HG03575 (cell line): ENCODE data around the gene SRRM4.
"Not testable (repeated sequence)": the region's sequence is repeated elsewhere in the genome, so short reads cannot be mapped to it uniquely, and the experiment has no call there.

ENCODE experiments used
- ATAC-seq: cut with Tn5 transposase; IDR thresholded peaks from one replicate; pipeline ENCODE4 v1.9.1; 2021; ENCODE audit not compliant: unreplicated experiment, insufficient number of reproducible peaks, low FRiP score; ENCODE audit errors: extremely low read depth

Gene SRRM4

GRCh38 chr12:119005913-119006312 is 24.6 kb downstream of the SRRM4 start:
- ATAC-seq: no peak

GRCh38 chr12:119006746-119007145 is 25.4 kb downstream of the SRRM4 start:
- ATAC-seq: no peak

- ATAC-seq: not testable (repeated sequence)
Measured at GRCh38 chr12:119008273-119008672, 26.9 kb downstream of the SRRM4 start.

GRCh38 chr12:119008691-119009221 is 27.4 kb downstream of the SRRM4 start:
- ATAC-seq: no peak

- ATAC-seq: no peak
Measured at GRCh38 chr12:119011231-119011630, 29.9 kb downstream of the SRRM4 start.

GRCh38 chr12:119012179-119012578 is 30.8 kb downstream of the SRRM4 start:
- ATAC-seq: no peak

- no peak for ATAC-seq
Measured at GRCh38 chr12:119013023-119013422, 31.7 kb downstream of the SRRM4 start.

GRCh38 chr12:119014368-119014767 is 33.0 kb downstream of the SRRM4 start:
- ATAC-seq: no peak

GRCh38 chr12:119016715-119017114 is 35.4 kb downstream of the SRRM4 start:
- ATAC-seq: no peak

- ATAC-seq: no peak
Measured at GRCh38 chr12:119019166-119019565, 37.8 kb downstream of the SRRM4 start.

- ATAC-seq: no peak
Measured at GRCh38 chr12:119020406-119021360, 39.3 kb downstream of the SRRM4 start.

- ATAC-seq: no peak
Measured at GRCh38 chr12:119024356-119024755, 43.0 kb downstream of the SRRM4 start.

- no peak for ATAC-seq
Measured at GRCh38 chr12:119025786-119026185, 44.4 kb downstream of the SRRM4 start.

- ATAC-seq: not testable (repeated sequence)
Measured at GRCh38 chr12:119033332-119033731, 52.0 kb downstream of the SRRM4 start.

GRCh38 chr12:119036878-119037825 is 55.8 kb downstream of the SRRM4 start:
- no peak for ATAC-seq

- no peak for ATAC-seq
Measured at GRCh38 chr12:119044094-119044493, 62.8 kb downstream of the SRRM4 start.

- no peak for ATAC-seq
Measured at GRCh38 chr12:119047641-119048040, 66.3 kb downstream of the SRRM4 start.

- ATAC-seq: no peak
Measured at GRCh38 chr12:119050663-119051062, 69.3 kb downstream of the SRRM4 start.

GRCh38 chr12:119051474-119051873 is 70.1 kb downstream of the SRRM4 start:
- no peak for ATAC-seq
